ENCODE results near the gene SRSF2.
"Not testable (repeated sequence)": the region's sequence is repeated elsewhere in the genome, so short reads cannot be mapped to it uniquely, and the experiment has no call there.

The SRSF2 gene

GRCh38 chr17:76718516-76718915 lies 18.6 kb downstream of the SRSF2 start:
- DNase-seq: no peak

GRCh38 chr17:76716839-76717215 lies 20.3 kb downstream of the SRSF2 start:
- no peak for DNase-seq

GRCh38 chr17:76716146-76716838 lies 20.8 kb downstream of the SRSF2 start:
- DNase-seq: peak; percentile 40

GRCh38 chr17:76715496-76715830 lies 21.7 kb downstream of the SRSF2 start:
- no peak for DNase-seq

- DNase-seq: peak; percentile 87
These were observed 22.2 kb downstream of the SRSF2 start for GRCh38 chr17:76714822-76715495.

- no peak for DNase-seq
These were observed 22.8 kb downstream of the SRSF2 start for GRCh38 chr17:76714336-76714735.

GRCh38 chr17:76713765-76714164 lies 23.4 kb downstream of the SRSF2 start:
- DNase-seq: no peak

- DNase-seq: not testable (repeated sequence)
These were observed 24.8 kb downstream of the SRSF2 start for GRCh38 chr17:76712321-76712720.

- DNase-seq: peak; percentile 57
These were observed 26.1 kb downstream of the SRSF2 start, which contains the start of gene MXRA7 for GRCh38 chr17:76710863-76711611. Gene MXRA7 (minus strand): TSS chr17:76710965. CDS start chr17:76710946, 19 bp downstream.

- DNase-seq: not testable (repeated sequence)
These were observed 26.9 kb downstream of the SRSF2 start for GRCh38 chr17:76709951-76710862.

- no peak for DNase-seq
These were observed 27.8 kb downstream of the SRSF2 start for GRCh38 chr17:76709077-76709950.

GRCh38 chr17:76707985-76708807 lies 28.9 kb downstream of the SRSF2 start:
- no peak for DNase-seq

- DNase-seq: no peak
These were observed 30.3 kb downstream of the SRSF2 start for GRCh38 chr17:76706817-76707216.

GRCh38 chr17:76704805-76705204 lies 32.3 kb downstream of the SRSF2 start:
- no peak for DNase-seq

GRCh38 chr17:76702941-76703637 lies 34.0 kb downstream of the SRSF2 start:
- DNase-seq: no peak

GRCh38 chr17:76702076-76702475 lies 35.1 kb downstream of the SRSF2 start:
- DNase-seq: no peak

GRCh38 chr17:76701471-76701967 lies 35.6 kb downstream of the SRSF2 start:
- DNase-seq: no peak

GRCh38 chr17:76700617-76701470 lies 36.3 kb downstream of the SRSF2 start:
- no peak for DNase-seq

GRCh38 chr17:76700270-76700616 lies 36.9 kb downstream of the SRSF2 start:
- no peak for DNase-seq
